Loucy (cell line): ENCODE results near the gene ANO2.

Experiments
- H2AFZ ChIP-seq: fragments of 200-600 bp; sonication (generic); 2 replicates; pipeline ENCODE4 v1.6.0; 2016; ENCODE audit warnings: antibody characterized with exemption, mild to moderate bottlenecking, low read length, moderate library complexity
- H3F3A ChIP-seq: fragments of 200-600 bp; 2 replicates; pipeline ENCODE4 v1.6.0; 2016; ENCODE audit warnings: antibody characterized with exemption, low read depth, mild to moderate bottlenecking
- H3K27me3 ChIP-seq: fragments of 200-600 bp; sonication (generic); 2 replicates; pipeline ENCODE4 v1.6.1; 2014; ENCODE audit warnings: low read length, mild to moderate bottlenecking; ENCODE audit not compliant: insufficient read depth, poor library complexity, severe bottlenecking
- H3K36me3 ChIP-seq: fragments of 200-600 bp; sonication (generic); 2 replicates; pipeline ENCODE4 v1.6.1; 2016; ENCODE audit warnings: low read length; ENCODE audit not compliant: insufficient read depth
- H3K4me1 ChIP-seq: fragments of 200-600 bp; sonication (generic); 2 replicates; pipeline ENCODE4 v1.5.1; 2014; ENCODE audit warnings: low read length, mild to moderate bottlenecking; ENCODE audit not compliant: insufficient read depth, poor library complexity, severe bottlenecking
- H3K4me2 ChIP-seq: fragments of 200-600 bp; sonication (generic); 2 replicates; pipeline ENCODE4 v1.6.0; 2014; ENCODE audit warnings: antibody characterized with exemption, low read length, low read depth, mild to moderate bottlenecking; ENCODE audit not compliant: poor library complexity, severe bottlenecking
- H3K4me3 ChIP-seq: fragments of 200-600 bp; sonication (generic); 2 replicates; pipeline ENCODE4 v1.5.1; 2014; ENCODE audit warnings: low read length, mild to moderate bottlenecking, mixed read lengths; ENCODE audit not compliant: poor library complexity, severe bottlenecking
- H3K79me2 ChIP-seq: fragments of 200-600 bp; sonication (generic); 2 replicates; pipeline ENCODE4 v1.6.1; 2014; ENCODE audit warnings: low read length; ENCODE audit not compliant: insufficient read depth
- H3K9ac ChIP-seq: fragments of 200-600 bp; sonication (generic); 2 replicates; pipeline ENCODE4 v1.6.0; 2014; ENCODE audit warnings: mild to moderate bottlenecking, low read depth, low read length, moderate library complexity; ENCODE audit not compliant: poor library complexity, severe bottlenecking
- H3K9me2 ChIP-seq: fragments of 200-600 bp; sonication (generic); replicated peaks from 2 replicates; pipeline ENCODE4 v1.6.1; 2016; ENCODE audit warnings: low read depth, low read length, mixed read lengths
- H3K9me3 ChIP-seq: fragments of 200-600 bp; sonication (generic); 2 replicates; pipeline ENCODE4 v1.6.1; 2014; ENCODE audit warnings: mild to moderate bottlenecking, antibody characterized with exemption, low read length, low read depth; ENCODE audit not compliant: insufficient read depth
- H4K20me1 ChIP-seq: fragments of 200-600 bp; sonication (generic); 2 replicates; pipeline ENCODE4 v1.6.0; 2014; ENCODE audit warnings: antibody characterized with exemption, low read length, mild to moderate bottlenecking; ENCODE audit not compliant: insufficient read depth, poor library complexity, severe bottlenecking
- CTCF ChIP-seq: fragments of 200-600 bp; sonication (generic); conservative IDR thresholded peaks from 2 replicates; pipeline ENCODE4 v1.5.1; 2014; ENCODE audit warnings: mild to moderate bottlenecking, antibody characterized with exemption, low read length
- EZH2phosphoT487 ChIP-seq: fragments of 200-600 bp; IDR thresholded peaks from 2 replicates; pipeline ENCODE4 v1.6.1; 2018; ENCODE audit warnings: antibody characterized with exemption, mild to moderate bottlenecking, moderate library complexity, borderline replicate concordance

ANO2 gene

GRCh38 chr12:5916785-5917290 is 28.2 kb downstream of the ANO2 start:
- Histone ChIP-seq H3F3A (no peaks in the 10 kb centered on the region), H3K79me2 (no peaks in the 10 kb centered on the region), H3K9ac (no peak overlapping the region), H3K27me3 (no peaks in the 10 kb centered on the region), H2AFZ (no peak overlapping the region), H3K9me3 (no peaks in the 10 kb centered on the region), H4K20me1 (no peaks in the 10 kb centered on the region), H3K9me2 (no peaks in the 10 kb centered on the region), H3K36me3 (no peaks in the 10 kb centered on the region), H3K4me1 (no peaks in the 10 kb centered on the region), H3K4me3 (no peak overlapping the region), H3K4me2 (no peak overlapping the region)
- TF ChIP-seq EZH2phosphoT487: no peak
- TF ChIP-seq CTCF: no peak

GRCh38 chr12:5915511-5915910 is 29.5 kb downstream of the ANO2 start:
- Histone ChIP-seq H2AFZ (no peak overlapping the region), H3K4me2 (no peak overlapping the region), H3K9me3 (no peaks in the 10 kb centered on the region), H3K4me3 (no peak overlapping the region), H3K79me2 (no peaks in the 10 kb centered on the region), H3K4me1 (no peaks in the 10 kb centered on the region), H3K9me2 (no peaks in the 10 kb centered on the region), H3K9ac (no peak overlapping the region), H3K27me3 (no peaks in the 10 kb centered on the region), H4K20me1 (no peaks in the 10 kb centered on the region), H3K36me3 (no peaks in the 10 kb centered on the region), H3F3A (no peaks in the 10 kb centered on the region)
- TF ChIP-seq EZH2phosphoT487 (no peak), CTCF (no peak)

- no peak overlapping the region for H3K9ac ChIP-seq
- no peaks in the 10 kb centered on the region for H3K9me2 ChIP-seq
- H3K27me3 ChIP-seq: no peaks in the 10 kb centered on the region
- H4K20me1 ChIP-seq: no peaks in the 10 kb centered on the region
- no peaks in the 10 kb centered on the region for H3K36me3 ChIP-seq
- H3K9me3 ChIP-seq: no peaks in the 10 kb centered on the region
- H3K4me1 ChIP-seq: no peaks in the 10 kb centered on the region
- H2AFZ ChIP-seq: no peak overlapping the region
- H3K79me2 ChIP-seq: no peaks in the 10 kb centered on the region
- no peak overlapping the region for H3K4me3 ChIP-seq
- no peaks in the 10 kb centered on the region for H3F3A ChIP-seq
- no peak for TF ChIP-seq CTCF
- TF ChIP-seq EZH2phosphoT487: no peak
- H3K4me2 ChIP-seq: no peak overlapping the region
Measured at GRCh38 chr12:5914387-5915149, 30.5 kb downstream of the ANO2 start.
